ENCODE results near the gene TEX264. TPM values are rescaled to one million over a fixed set of nuclear protein-coding genes. Genes with fewer than 3 reads are reported as not detected.

TEX264 gene
- total and polyA plus RNA-seq, 10 donors, result 29.8 to 73.1 (median 53.9) TPM

GRCh38 chr3:51691021-51691420 lies 20.0 kb downstream of the TEX264 start:
- peak overlapping the region in 7 of 8 donors; percentile 4 to 76 (median 51) for H3K27ac ChIP-seq
- no peaks in the 10 kb centered on the region for H3K27me3 ChIP-seq (replicated peaks in 1 of 7)
- peaks cover 10 to 92% (median 53%) of the 10 kb centered on the region in 6 donors for H3K4me1 ChIP-seq
- intact Hi-C loops (cut with DNase I; ENCODE audit: low total_unique reads), result no loop called here
- H3K4me3 ChIP-seq, result no peak overlapping the region
- H3K9me3 ChIP-seq, result no peaks in the 10 kb centered on the region
- H3K36me3 ChIP-seq, result peaks cover 4 to 97% (median 53%) of the 10 kb centered on the region in 6 donors
- 38 to 65% (median 56%) methylated on average over 4 to 5 of the region's 5 CpGs for WGBS, 5 donors
- no peak for DNase-seq
- TF ChIP-seq POLR2AphosphoS5 (IDR thresholded peaks at IDR 0.05), result peak; percentile 57 to 77 (median 62)
- no peak for TF ChIP-seq POLR2A (IDR thresholded peaks at IDR 0.05)

GRCh38 chr3:51691949-51692348 lies 20.9 kb downstream of the TEX264 start:
- no peaks in the 10 kb centered on the region for H3K27me3 ChIP-seq (replicated peaks in 1 of 7)
- peaks cover 3 to 91% (median 47%) of the 10 kb centered on the region in 6 donors for H3K4me1 ChIP-seq
- WGBS, 5 donors, result 79 to 100% (median 93%) methylated on average over 3 of the region's 3 CpGs
- TF ChIP-seq POLR2A (IDR thresholded peaks at IDR 0.05), result no peak
- TF ChIP-seq POLR2AphosphoS5 (IDR thresholded peaks at IDR 0.05), result no peak
- no peak for TF ChIP-seq CTCF (IDR thresholded peaks at IDR 0.05 in 8 of 11, conservative IDR thresholded peaks at IDR 0.05 in 3 of 11)
- intact Hi-C loops (cut with DNase I; ENCODE audit: low total_unique reads), result no loop called here
- no peak overlapping the region for H3K4me3 ChIP-seq
- peak overlapping the region in 3 of 8 donors; percentile 44 to 76 (median 72) for H3K27ac ChIP-seq
- no peak for DNase-seq
- peaks cover 4 to 100% (median 59%) of the 10 kb centered on the region in 6 donors for H3K36me3 ChIP-seq
- no peaks in the 10 kb centered on the region for H3K9me3 ChIP-seq

- 86 to 95% (median 92%) methylated on average over 8 of the region's 8 CpGs for WGBS, 5 donors
- Histone ChIP-seq H3K4me3 (no peak overlapping the region), H3K36me3 (peaks cover 4 to 100% (median 69%) of the 10 kb centered on the region in 6 donors), H3K9me3 (no peaks in the 10 kb centered on the region), H3K27me3 (replicated peaks in 1 of 7) (no peaks in the 10 kb centered on the region), H3K27ac (peak overlapping the region in 1 of 8 donors; percentile 7), H3K4me1 (peaks cover 0 to 81% (median 36%) of the 10 kb centered on the region in 6 donors)
- DNase-seq, result no peak
- TF ChIP-seq POLR2A (IDR thresholded peaks at IDR 0.05), result no peak
- TF ChIP-seq POLR2AphosphoS5 (IDR thresholded peaks at IDR 0.05), result no peak
- no peak for TF ChIP-seq CTCF (IDR thresholded peaks at IDR 0.05 in 8 of 11, conservative IDR thresholded peaks at IDR 0.05 in 3 of 11)
- intact Hi-C loops (cut with DNase I; ENCODE audit: low total_unique reads), result no loop called here
Measured at GRCh38 chr3:51692980-51693395, 21.9 kb downstream of the TEX264 start.

- H3K27ac ChIP-seq, result no peak overlapping the region
- 92 to 100% (median 93%) methylated on average over 8 to 10 of the region's 10 CpGs for WGBS, 5 donors
- no peak overlapping the region for H3K4me3 ChIP-seq
- TF ChIP-seq CTCF (IDR thresholded peaks at IDR 0.05 in 8 of 11, conservative IDR thresholded peaks at IDR 0.05 in 3 of 11) (no peak), POLR2AphosphoS5 (IDR thresholded peaks at IDR 0.05) (no peak), POLR2A (IDR thresholded peaks at IDR 0.05) (no peak)
- peaks cover 4 to 100% (median 78%) of the 10 kb centered on the region in 6 donors for H3K36me3 ChIP-seq
- no peaks in the 10 kb centered on the region for H3K27me3 ChIP-seq (replicated peaks in 1 of 7)
- no peaks in the 10 kb centered on the region for H3K9me3 ChIP-seq
- H3K4me1 ChIP-seq, result peaks cover 0 to 65% (median 22%) of the 10 kb centered on the region in 6 donors
- no peak for DNase-seq
- intact Hi-C loops (cut with DNase I; ENCODE audit: low total_unique reads), result no loop called here
Measured at GRCh38 chr3:51696954-51697353, 25.9 kb downstream of the TEX264 start.
